ENCODE measurements around the gene ANXA2R.
A peak's percentile ranks its signal among the peaks of the same experiment; 100 is the strongest.

DNA sequence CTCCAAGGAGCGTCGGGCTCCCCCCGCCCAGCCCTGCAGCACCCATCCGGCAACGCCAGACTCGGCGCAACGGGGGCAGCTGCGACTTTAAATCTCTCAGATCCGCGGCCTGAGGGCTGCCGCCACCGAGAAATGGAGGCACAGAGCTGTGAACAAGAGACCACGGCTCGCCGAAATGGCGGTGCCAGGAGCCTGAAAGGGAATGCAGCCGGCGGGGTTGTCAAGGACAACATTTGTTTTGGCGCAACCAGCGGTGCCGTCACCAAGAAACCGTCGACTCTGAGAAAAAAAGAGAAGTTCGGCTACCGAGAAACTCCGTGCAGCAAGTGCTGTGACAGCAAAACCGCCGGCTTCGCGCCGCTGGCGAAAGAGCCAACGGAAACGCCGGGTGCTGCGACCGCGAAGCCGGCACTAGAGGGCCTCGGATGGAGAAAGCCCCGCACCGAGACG lies 2.1 kb upstream of the ANXA2R start:
- TF ChIP-seq, protein P1, sequence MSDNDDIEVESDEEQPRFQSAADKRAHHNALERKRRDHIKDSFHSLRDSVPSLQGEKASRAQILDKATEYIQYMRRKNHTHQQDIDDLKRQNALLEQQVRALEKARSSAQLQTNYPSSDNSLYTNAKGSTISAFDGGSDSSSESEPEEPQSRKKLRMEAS (IDR thresholded peaks at IDR 0.05), result no peak
- TF ChIP-seq, protein P2, sequence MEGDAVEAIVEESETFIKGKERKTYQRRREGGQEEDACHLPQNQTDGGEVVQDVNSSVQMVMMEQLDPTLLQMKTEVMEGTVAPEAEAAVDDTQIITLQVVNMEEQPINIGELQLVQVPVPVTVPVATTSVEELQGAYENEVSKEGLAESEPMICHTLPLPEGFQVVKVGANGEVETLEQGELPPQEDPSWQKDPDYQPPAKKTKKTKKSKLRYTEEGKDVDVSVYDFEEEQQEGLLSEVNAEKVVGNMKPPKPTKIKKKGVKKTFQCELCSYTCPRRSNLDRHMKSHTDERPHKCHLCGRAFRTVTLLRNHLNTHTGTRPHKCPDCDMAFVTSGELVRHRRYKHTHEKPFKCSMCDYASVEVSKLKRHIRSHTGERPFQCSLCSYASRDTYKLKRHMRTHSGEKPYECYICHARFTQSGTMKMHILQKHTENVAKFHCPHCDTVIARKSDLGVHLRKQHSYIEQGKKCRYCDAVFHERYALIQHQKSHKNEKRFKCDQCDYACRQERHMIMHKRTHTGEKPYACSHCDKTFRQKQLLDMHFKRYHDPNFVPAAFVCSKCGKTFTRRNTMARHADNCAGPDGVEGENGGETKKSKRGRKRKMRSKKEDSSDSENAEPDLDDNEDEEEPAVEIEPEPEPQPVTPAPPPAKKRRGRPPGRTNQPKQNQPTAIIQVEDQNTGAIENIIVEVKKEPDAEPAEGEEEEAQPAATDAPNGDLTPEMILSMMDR (IDR thresholded peaks at IDR 0.05), result peak; percentile 22; the same call in 1 of the 3 replicates
- no peak for TF ChIP-seq SREBF2 (IDR thresholded peaks at IDR 0.05)
